Measurements from ENCODE around the gene HIPK3.

- TF ChIP-seq CTCF (IDR thresholded peaks at IDR 0.05) (no peak), POLR2A (IDR thresholded peaks at IDR 0.05) (no peak)
Measured at GRCh38 chr11:33269822-33270221, 12.6 kb downstream of the HIPK3 start.
